DMS153 (cell line): ENCODE measurements around the gene OR10A6.

Source experiments
- DNase-seq: peaks from one replicate; lab custom pipeline; 2025; lab: John Stamatoyannopoulos, UW

The OR10A6 gene, protein sequence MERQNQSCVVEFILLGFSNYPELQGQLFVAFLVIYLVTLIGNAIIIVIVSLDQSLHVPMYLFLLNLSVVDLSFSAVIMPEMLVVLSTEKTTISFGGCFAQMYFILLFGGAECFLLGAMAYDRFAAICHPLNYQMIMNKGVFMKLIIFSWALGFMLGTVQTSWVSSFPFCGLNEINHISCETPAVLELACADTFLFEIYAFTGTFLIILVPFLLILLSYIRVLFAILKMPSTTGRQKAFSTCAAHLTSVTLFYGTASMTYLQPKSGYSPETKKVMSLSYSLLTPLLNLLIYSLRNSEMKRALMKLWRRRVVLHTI

GRCh38 chr11:7931168-7931567, at the start of gene OR10A6:
Gene OR10A6, minus strand, starts transcription at chr11:7931268. Its CDS starts 2,606 bp downstream, at chr11:7928662.
- no peak for DNase-seq

DNA sequence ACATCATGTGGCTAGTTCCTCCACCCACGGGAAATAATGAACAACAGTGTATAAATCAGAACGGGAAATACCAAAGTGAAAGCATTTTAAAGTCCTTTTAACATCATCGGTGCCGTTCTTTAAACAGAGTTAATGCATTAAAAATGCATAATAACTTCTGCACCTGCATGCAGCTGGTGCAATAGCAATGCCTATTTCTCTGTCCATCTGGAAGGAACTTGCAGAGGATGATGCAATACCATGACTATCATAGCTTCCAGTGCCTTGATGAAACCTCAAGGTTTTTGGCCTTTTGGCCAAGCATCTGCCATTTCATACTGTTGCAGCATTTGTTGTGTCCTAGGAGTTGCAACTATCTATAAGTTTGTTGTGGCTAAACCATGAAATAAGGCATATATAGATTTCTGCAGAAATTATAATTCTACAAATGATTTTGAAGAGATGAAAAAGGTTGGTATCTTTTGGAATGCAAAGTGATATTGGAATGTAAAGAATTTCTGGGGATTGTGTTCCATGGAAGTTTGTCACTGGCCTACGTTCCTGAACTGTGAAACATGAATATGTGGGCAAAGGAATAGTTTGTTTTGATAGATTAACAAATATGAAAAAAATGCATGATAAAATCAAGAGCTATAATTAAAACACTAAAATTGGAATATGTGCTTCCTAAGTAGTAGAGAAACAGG, 46.3 kb upstream of the OR10A6 start:
- DNase-seq, result no peak

DNA sequence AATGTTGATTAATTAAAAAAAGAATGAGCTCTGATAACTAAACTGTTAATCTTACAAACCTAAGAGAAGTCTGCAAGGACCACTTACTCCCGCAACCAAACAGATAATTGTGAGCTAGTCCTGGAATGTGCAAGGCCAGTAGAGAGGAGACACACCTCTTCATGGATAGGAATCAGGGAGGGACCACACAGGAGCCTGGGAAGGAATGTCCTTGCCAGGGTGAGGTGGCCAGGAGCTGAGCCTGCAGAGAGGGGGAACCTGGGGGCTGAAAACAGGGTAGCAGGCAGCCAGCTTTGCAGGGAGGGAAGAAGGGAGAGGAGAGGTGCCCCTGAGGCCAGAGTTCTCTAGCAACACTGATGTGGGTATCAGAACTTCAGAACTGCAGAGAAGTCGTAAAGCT, 43.6 kb upstream of the OR10A6 start:
- DNase-seq, result no peak

DNA sequence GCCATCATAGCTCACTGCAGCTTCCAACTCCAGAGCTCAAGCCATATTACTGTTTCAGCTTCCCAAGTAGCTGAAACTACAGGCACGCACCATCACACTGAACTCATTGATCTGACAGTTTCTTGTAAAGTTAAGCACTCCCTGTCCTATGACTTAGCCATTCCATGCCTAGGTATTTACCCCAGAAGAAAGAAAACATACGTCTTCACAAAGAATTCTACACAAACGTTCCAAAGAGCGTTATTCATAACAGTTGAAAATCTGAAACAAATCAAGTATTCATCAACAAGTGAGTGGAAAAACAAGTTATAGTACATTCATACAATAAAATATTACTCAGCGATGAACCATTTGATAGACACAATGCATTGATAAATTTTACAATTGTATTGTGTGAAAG, 41.9 kb upstream of the OR10A6 start:
- no peak for DNase-seq

DNA sequence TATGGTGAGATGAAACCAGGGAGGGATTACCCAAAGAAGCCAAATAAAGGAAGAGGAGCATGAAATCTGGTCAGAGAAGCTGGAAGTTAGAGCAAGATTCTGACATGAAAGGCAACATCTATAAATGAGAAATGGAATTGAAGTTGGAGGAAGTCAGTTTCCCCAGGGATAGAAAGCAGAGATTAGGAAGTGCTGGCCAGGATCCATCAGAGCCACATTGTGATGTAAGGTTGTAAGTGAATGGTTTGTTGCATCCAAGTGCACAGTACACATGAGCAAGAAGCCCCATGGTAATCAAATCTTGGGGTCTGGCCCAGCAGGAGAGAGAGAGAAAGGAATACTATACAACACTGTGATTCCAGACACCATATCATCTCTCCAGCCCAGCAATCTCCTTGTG, 40.8 kb upstream of the OR10A6 start:
- no peak for DNase-seq

GRCh38 chr11:7969756-7970646, 38.9 kb upstream of the OR10A6 start:
- DNase-seq, result no peak

DNA sequence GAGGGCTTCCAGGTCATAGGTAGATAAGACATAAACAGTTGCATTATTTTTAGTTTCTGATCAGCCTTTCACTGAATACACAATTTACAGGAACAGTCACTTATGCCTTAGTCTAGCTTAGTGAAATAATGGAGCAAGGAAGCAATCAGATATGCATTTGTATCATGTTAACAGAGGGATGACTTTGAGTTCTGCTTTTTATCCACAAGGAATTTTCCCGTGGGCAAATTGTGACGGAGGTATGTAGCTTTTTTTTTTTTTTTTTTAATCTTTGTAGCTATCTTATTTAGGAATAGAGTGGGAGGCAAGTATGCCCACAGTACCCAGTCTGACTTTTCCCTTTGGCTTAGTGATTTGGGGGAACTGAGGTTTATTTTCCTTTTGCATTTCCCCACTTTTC, 37.6 kb upstream of the OR10A6 start:
- DNase-seq, result no peak

DNA sequence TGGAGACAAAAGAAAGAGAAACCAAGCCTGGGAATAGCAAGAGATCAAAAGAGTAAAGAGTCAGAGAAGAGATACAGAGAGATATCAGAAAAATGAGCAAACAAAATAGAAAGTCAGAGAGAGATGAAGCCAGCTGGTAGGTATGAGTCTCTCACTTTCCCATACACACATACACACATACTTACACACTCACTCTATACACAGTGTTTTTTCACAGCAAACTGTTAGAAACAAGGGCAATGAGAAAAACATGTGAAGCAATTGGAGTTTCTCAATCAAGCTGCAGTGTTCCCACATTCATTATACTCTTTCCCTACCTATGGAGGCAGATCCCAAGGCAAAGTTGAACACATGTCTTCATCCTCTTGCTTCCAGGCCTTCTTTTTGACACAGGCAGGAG, 36.8 kb upstream of the OR10A6 start:
- DNase-seq, result no peak

DNA sequence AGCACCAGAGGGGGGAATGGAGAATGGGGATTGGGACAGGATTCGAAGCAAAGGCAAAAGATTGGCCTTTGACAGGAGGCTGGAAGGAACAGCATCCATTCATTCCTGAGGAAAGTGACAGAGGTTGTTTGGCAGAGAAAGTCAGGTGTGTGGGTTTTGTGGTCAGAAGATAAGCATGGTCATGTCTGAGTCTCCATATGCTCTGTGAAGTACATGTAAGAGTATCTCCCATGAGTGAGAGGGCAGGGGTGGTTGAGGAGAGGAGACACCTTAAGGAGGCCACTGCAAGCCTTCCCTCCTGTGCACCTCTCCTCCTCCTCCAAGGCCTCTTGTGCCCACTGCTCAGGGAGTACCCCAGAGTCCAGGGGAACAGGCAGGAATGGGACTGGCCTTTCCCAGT, 36.0 kb upstream of the OR10A6 start:
- DNase-seq, result no peak

DNA sequence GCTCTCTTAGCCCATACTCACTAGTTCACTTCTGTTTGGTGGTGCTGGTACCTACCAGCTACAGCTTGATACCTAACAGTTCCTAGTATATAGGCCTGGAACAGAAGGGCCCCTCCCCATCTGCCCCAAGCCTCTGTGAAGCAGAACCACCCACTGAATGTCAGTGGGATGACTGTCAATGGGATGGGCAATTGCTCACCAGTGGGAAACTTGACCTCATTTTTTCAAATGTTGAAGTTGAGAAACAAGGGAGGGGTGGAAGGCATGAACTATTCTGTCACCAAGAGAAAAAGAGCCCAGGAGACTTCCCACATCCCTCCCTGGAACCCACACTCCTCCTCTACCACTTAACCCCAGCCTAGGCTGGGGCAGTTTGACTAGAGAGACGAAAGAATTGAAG, 34.3 kb upstream of the OR10A6 start, which contains the start of gene NLRP10:
Gene NLRP10 (minus strand): TSS at position 62 of the 400 bp plus-strand sequence. CDS start 1,952 bp downstream, outside the sequence.
- DNase-seq, result no peak

DNA sequence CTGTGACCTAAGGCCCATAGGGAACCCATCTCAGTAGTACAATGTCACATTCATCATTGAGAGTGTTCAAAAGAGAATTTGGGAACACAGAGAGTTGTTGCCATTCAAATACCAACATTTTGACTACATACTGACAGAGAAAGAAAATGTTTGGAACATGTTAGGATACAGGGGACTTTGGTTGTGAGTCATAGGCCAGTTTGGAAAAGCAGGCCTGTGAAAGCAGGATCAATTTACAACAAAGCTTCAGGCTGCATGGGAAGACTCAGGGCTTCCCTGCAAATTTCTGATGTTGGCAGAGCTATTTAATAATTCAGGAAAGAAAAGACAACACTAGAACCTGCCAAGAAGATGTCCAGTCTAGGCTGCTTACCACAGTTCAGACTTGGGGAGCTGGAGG, 33.8 kb upstream of the OR10A6 start:
- no peak for DNase-seq

DNA sequence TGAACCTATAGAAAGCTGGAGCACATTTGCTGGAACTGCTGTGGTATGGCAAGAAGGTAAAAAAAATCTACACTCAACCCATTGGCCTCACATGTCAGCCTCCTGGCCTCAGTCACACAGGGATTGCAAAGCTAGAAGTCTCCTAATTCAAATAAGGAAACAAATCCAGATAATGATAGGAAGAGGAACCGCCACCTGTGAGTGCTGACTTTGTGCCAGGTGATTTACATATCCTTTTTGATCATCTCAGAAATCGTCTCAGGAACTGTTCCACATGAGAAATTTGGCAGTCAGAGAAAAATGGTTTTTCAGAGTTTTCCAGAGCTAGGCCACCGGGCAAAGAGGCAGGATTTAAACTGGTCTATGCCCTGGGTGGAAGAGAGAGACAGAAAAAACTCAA, 33.2 kb upstream of the OR10A6 start:
- no peak for DNase-seq

DNA sequence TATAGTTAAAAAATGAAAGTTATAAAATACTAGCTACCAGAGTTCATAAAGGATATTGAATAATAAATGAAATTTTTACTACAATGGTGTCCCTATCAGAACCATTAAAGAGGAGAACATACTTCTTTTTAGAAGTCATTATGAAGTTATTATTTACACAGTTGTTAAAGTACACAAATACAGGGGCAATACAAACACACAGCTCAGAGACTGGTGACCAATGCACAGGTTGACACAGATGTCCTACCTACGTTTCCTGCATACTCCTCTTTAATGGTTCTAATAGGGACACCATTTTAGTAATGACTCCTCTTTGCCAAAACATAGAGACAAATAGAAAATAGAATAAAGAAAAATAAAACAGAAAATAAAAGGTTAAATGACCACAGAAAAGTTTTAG, 24.1 kb upstream of the OR10A6 start:
- no peak for DNase-seq

GRCh38 chr11:7949934-7950333, 18.9 kb upstream of the OR10A6 start:
- DNase-seq, result no peak

DNA sequence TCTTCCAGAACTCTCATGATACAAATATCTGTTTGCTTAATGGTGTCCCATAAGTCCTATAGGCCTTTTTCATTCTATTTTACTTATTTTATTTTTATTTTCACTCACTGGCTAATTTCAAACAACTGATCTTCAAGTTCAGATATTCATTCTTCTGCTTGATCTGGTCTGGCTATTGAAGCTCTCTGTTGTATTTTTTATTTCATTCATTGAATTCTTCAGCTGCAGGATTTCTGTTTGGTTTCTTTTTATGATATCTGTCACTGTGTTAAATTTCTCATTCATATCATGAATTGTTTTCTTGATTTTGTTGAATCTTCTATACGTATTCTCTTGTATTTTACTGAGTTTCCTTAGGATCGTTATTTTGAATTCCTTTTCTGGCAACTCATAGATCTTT, 13.1 kb upstream of the OR10A6 start:
- DNase-seq, result no peak

GRCh38 chr11:7941608-7942007, 10.5 kb upstream of the OR10A6 start, which contains the start of gene OR10A3:
Gene OR10A3, minus strand, starts transcription at chr11:7941708. Its CDS starts 2,188 bp downstream, at chr11:7939520.
- no peak for DNase-seq

DNA sequence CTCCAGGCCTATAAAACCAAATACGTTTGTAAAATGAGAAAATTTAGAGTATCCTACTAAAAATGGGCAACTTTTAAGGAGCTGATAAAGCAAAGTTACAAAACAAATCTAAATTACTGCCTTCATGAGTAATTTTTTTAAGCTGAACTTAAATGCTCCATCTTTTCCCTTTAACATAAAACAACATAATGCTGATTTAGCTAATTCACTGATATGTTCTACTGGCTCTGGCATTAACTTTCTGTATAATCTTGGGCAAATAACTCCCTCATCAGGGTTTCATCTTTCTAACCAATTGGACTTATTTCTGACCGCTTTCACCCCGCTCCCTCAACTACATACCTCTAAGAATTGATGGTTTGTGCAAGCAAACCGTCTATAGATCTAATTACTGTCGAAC, 10.1 kb upstream of the OR10A6 start:
- DNase-seq, result no peak

- DNase-seq, result no peak
These were observed 5.5 kb upstream of the OR10A6 start for GRCh38 chr11:7936615-7937014.

DNA sequence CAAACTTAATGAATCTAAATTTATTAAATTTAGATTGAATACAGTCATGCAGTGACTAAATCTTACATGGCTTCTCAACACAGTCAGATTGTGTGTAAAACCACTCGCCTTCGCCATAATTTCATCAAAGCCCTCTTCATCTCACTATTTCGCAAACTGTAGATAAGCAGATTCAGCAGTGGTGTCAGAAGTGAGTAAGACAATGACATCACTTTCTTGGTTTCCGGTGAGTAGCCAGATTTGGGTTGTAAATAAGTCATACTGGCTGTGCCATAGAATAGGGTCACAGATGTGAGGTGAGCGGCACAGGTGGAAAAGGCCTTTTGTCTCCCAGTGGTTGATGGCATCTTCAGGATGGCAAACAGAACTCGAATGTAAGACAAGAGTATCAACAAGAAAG, 3.4 kb downstream of the OR10A6 start:
- no peak for DNase-seq

- DNase-seq, result no peak
These were observed 6.5 kb downstream of the OR10A6 start for GRCh38 chr11:7924536-7924935.

- no peak for DNase-seq
These were observed 12.9 kb downstream of the OR10A6 start for GRCh38 chr11:7918141-7918540.

DNA sequence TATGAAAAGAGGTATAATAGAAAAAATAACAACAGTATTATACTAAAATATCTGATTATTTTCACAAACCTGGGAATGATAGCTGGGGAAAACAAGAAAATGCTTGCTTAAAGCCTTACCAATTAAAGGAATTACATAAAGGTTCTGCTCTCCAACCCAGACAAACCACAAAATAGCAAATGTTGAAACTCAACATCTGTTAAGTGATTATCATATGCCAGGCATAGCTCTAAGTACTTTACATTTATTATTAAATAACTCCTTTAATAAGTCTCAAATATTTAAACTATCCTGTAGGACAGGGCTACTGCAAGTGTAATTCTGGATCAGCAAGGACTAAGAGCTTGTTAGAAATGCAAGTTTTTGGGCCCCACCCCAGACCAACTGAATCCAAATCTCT, 20.1 kb downstream of the OR10A6 start:
- DNase-seq, result no peak
